K562 (cell line): Measurements from ENCODE around the gene RAB43. TPM values are rescaled to one million over a fixed set of nuclear protein-coding genes. Genes with fewer than 3 reads are reported as not detected.

Experiments used
- ATAC-seq: fragments of 200-7000 bp; cut with Tn5 transposase; 3 replicates; pipeline ENCODE4 v1.9.1; 2020; ENCODE audit warnings: moderate library complexity
- Bru-seq: library from RNA; stranded (reverse); fragments of 400-500 nt; gene quantifications from one replicate; lab custom pipeline; 2021; lab: Mats Ljungman, UMichigan
- BruChase-seq, 2 experiments: library from RNA; stranded (reverse); fragments of 400-500 nt; gene quantifications; one replicate each; lab custom pipeline; 2021; lab: Mats Ljungman, UMichigan
- BruUV-seq: library from RNA; stranded (reverse); fragments of 400-500 nt; replicated peaks from 2 replicates; lab custom pipeline; 2021; lab: Mats Ljungman, UMichigan
- CTCF ChIA-PET: fragments of 300-600 bp; formaldehyde crosslinking; extraction: SDS; loops from one replicate; lab custom pipeline; 2021; ENCODE audit warnings: low intra/inter-chr PET ratio; lab: Yijun Ruan, JAX
- POLR2A ChIA-PET: fragments of 300-600, 350-650 bp; sonication (Branson Sonifier 250); formaldehyde crosslinking; extraction: SDS; loops from one replicate; lab custom pipeline; 2021; ENCODE audit warnings: antibody characterized with exemption, inconsistent platforms; lab: Yijun Ruan, JAX
- DNase-seq, 4 experiments: peaks; one replicate each; pipeline versions ENCODE4 v3.0.0 to v3.0.0-alpha.2; 2011 to 2018; ENCODE audit warnings: low spot score in 3 of 4, mixed read lengths in 3 of 4; ENCODE audit errors: extremely low read depth in 1 of 4
- FAIRE-seq: peaks from 2 replicates; lab custom pipeline; 2011; peaks lifted over from hg19 to GRCh38; lab: Jason Lieb, UNC
- H2AFZ ChIP-seq: 2 replicates; pipeline ENCODE4 v1.6.0; 2011; ENCODE audit warnings: low read depth, low read length, control low read depth, inconsistent platforms
- H3K27ac ChIP-seq: fragments of 200-600 bp; 3 replicates; pipeline ENCODE4 v1.8.0; 2011; ENCODE audit warnings: low read depth, mild to moderate bottlenecking, control low read depth, inconsistent platforms, low read length, moderate library complexity, mixed read lengths; ENCODE audit errors: extremely low read depth
- H3K27me3 ChIP-seq, 2 experiments: fragments of 300-600 bp in 1 of 2; 2 replicates in 1 of 2; 3 replicates in 1 of 2; pipeline versions ENCODE4 v1.6.0 to v1.8.0; 2011; ENCODE audit warnings: inconsistent platforms in 2 of 2, low read length in 2 of 2, mild to moderate bottlenecking in 1 of 2, mixed read lengths in 1 of 2, moderate library complexity in 1 of 2; ENCODE audit not compliant: control insufficient read depth in 2 of 2, insufficient read depth in 2 of 2
- H3K36me3 ChIP-seq: fragments of 300-600 bp; 3 replicates; pipeline ENCODE4 v1.8.0; 2011; ENCODE audit warnings: mild to moderate bottlenecking, low read length, inconsistent platforms; ENCODE audit not compliant: control insufficient read depth, insufficient read depth
- H3K4me1 ChIP-seq, 2 experiments: fragments of 200-600 bp in 1 of 2; replicated peaks in 1 of 2; 2 replicates in 1 of 2; 3 replicates in 1 of 2; pipeline versions ENCODE4 v1.5.1 to v1.8.0; 2011; ENCODE audit warnings: inconsistent platforms in 2 of 2, low read length in 2 of 2, mild to moderate bottlenecking in 1 of 2, mixed read lengths in 1 of 2, moderate library complexity in 1 of 2; ENCODE audit not compliant: control insufficient read depth in 2 of 2, insufficient read depth in 2 of 2
- H3K4me2 ChIP-seq: 2 replicates; pipeline ENCODE4 v1.6.1; 2011; ENCODE audit warnings: low read length, control low read depth, inconsistent platforms, mixed read lengths; ENCODE audit not compliant: insufficient read depth
- H3K4me3 ChIP-seq: fragments of 200-600 bp; sonication (generic), shearing (Covaris generic); 2 replicates; pipeline ENCODE4 v1.5.1; 2016; ENCODE audit warnings: control low read depth, inconsistent platforms
- H3K79me2 ChIP-seq: fragments of 200-600 bp; 3 replicates; pipeline ENCODE4 v1.8.0; 2011; ENCODE audit warnings: low read length, inconsistent platforms; ENCODE audit not compliant: control insufficient read depth, insufficient read depth
- H3K9ac ChIP-seq, 2 experiments: 2 replicates each; pipeline versions ENCODE4 v1.6.0 to v1.6.1; 2011; ENCODE audit warnings: low read depth in 2 of 2, low read length in 2 of 2, control low read depth in 1 of 2, inconsistent platforms in 1 of 2, mild to moderate bottlenecking in 1 of 2, mixed read lengths in 1 of 2; ENCODE audit not compliant: insufficient read depth in 1 of 2
- H3K9me1 ChIP-seq: one replicate; pipeline ENCODE4 v1.6.0; 2011; ENCODE audit warnings: inconsistent platforms, mild to moderate bottlenecking, low read length, moderate library complexity; ENCODE audit not compliant: control insufficient read depth, insufficient read depth
- H3K9me3 ChIP-seq: replicated peaks from 2 replicates; pipeline ENCODE4 v1.5.1; 2011; ENCODE audit warnings: low read depth, low read length, inconsistent platforms; ENCODE audit not compliant: control insufficient read depth, insufficient read depth
- H4K20me1 ChIP-seq: replicated peaks from 2 replicates; pipeline ENCODE4 v1.6.1; 2011; ENCODE audit warnings: low read length, inconsistent platforms, mixed read lengths; ENCODE audit not compliant: control insufficient read depth, insufficient read depth
- CCNT2 ChIP-seq: IDR thresholded peaks from 2 replicates; pipeline ENCODE4 v1.6.1; 2011; ENCODE audit warnings: borderline replicate concordance, low read depth, mild to moderate bottlenecking, moderate library complexity, mixed read lengths, low read length; ENCODE audit not compliant: insufficient read length; ENCODE audit errors: extremely low read depth
- EP300 ChIP-seq: IDR thresholded peaks from 2 replicates; pipeline ENCODE4 v1.6.1; 2012; ENCODE audit warnings: low read length, improper control_type of control experiment
- HDGF ChIP-seq: fragments of 450-650 bp; IDR thresholded peaks from 2 replicates; pipeline ENCODE4 v1.6.1; 2016
- MBD2 ChIP-seq: sonication (generic); IDR thresholded peaks from 2 replicates; pipeline ENCODE4 v1.6.1; 2016; ENCODE audit warnings: low read depth, borderline replicate concordance
- POLR2AphosphoS5 ChIP-seq: IDR thresholded peaks from 2 replicates; pipeline ENCODE4 v1.6.1; 2011; ENCODE audit warnings: mild to moderate bottlenecking, low read depth, low read length, moderate library complexity; ENCODE audit not compliant: control insufficient read depth, insufficient read depth
- SP1 ChIP-seq: sonication (generic); formaldehyde crosslinking; IDR thresholded peaks from 2 replicates; pipeline ENCODE4 v1.8.1; 2022; ENCODE audit warnings: mild to moderate bottlenecking, missing genetic modification reagents
- TOE1 ChIP-seq, 2 experiments: fragments of 450-650 bp in 1 of 2; sonication (generic) in 1 of 2; formaldehyde crosslinking in 1 of 2; IDR thresholded peaks; 2 replicates each; pipeline versions ENCODE4 v1.7.1 to v1.8.0; 2016 to 2022; ENCODE audit warnings: borderline replicate concordance in 2 of 2, mild to moderate bottlenecking in 2 of 2, antibody characterized with exemption in 1 of 2, inconsistent platforms in 1 of 2, low read depth in 1 of 2, missing genetic modification reagents in 1 of 2, moderate library complexity in 1 of 2
- ZNF232 ChIP-seq: sonication (generic); formaldehyde crosslinking; IDR thresholded peaks from 2 replicates; pipeline ENCODE4 v1.8.0; 2022; ENCODE audit warnings: mild to moderate bottlenecking, missing genetic modification reagents
- WGBS: fragments of 100-300 bp; shearing (Covaris generic); methylation state at CpG from one replicate; pipeline ENCODE4 v1.1.6; 2016; ENCODE audit warnings: low coverage, mixed read lengths; ENCODE audit not compliant: insufficient coverage; ENCODE audit errors: missing lambda C conversion rate; 5-methylcytosine and 5-hydroxymethylcytosine counted together
- in situ Hi-C: fragments of 300-500 bp; cut with MboI; formaldehyde crosslinking; loops from 4 replicates; pipeline ENCODE4 v1.15.0; 2018; ENCODE audit warnings: inconsistent platforms, mixed read lengths
- intact Hi-C: fragments of 100-400 bp; cut with micrococcal nuclease; formaldehyde crosslinking; loops from 2 replicates; pipeline ENCODE4 v1.14.2; 2022
- long read RNA-seq, 3 experiments: library from polyadenylated mRNA in 2 of 3; library from RNA in 1 of 3; unstranded in 2 of 3; stranded (forward) in 1 of 3; transcript quantifications; one replicate each; pipeline ENCODE4 v2.0.0, GENCODE V29; 2019 to 2022
- polyA minus RNA-seq, 3 experiments: library from RNA; depleted of rRNA, polyadenylated mRNA; stranded (reverse); fragments of >200 nt; gene quantifications; 2 replicates each; pipeline ENCODE4 v1.2.3, GENCODE V29; 2011
- polyA plus RNA-seq, 8 experiments: library from polyadenylated mRNA; depleted of rRNA in 4 of 8; stranded (reverse) in 5 of 8; unstranded in 3 of 8; fragments of >200 nt; fragmentation: Nextera tagmentation in 2 of 8; fragmentation: Illumina TruSeq in 1 of 8; extraction: Ambion mirVana in 2 of 8; extraction: Trizol in 1 of 8; gene quantifications; 2 replicates each; pipeline versions ENCODE4 v1.2.1 to v1.2.3, GENCODE V29; 2011 to 2014; ENCODE audit warnings: inconsistent platforms in 1 of 8, missing spikeins in 1 of 8
- total RNA-seq, 7 experiments: library from RNA; depleted of rRNA in 6 of 7; stranded (reverse); fragments of >200 nt in 6 of 7; fragmentation: Illumina TruSeq in 2 of 7; extraction: Trizol in 2 of 7; gene quantifications; 2 replicates each; pipeline versions ENCODE4 v1.2.1 to v1.2.3, GENCODE V29; 2011 to 2021; ENCODE audit warnings: low replicate concordance in 1 of 7
- TF ChIP-seq, protein P1 (sequence below): fragments of 450-650 bp; conservative IDR thresholded peaks from 2 replicates; pipeline ENCODE4 v1.6.1; 2016; ENCODE audit warnings: missing genetic modification characterization, low read depth, mild to moderate bottlenecking, missing compliant biosample characterization, moderate library complexity
- TF ChIP-seq, protein P2 (sequence below): fragments of 250-450 bp; sonication (Bioruptor Pico); IDR thresholded peaks from 2 replicates; pipeline ENCODE4 v1.8.0; 2021; ENCODE audit warnings: borderline replicate concordance, mild to moderate bottlenecking, moderate library complexity; ENCODE audit not compliant: poor library complexity, severe bottlenecking
- TF ChIP-seq, protein P3 (sequence below): sonication (generic); formaldehyde crosslinking; IDR thresholded peaks from 2 replicates; pipeline ENCODE4 v1.8.0; 2022; ENCODE audit warnings: missing genetic modification reagents, mild to moderate bottlenecking, moderate library complexity, borderline replicate concordance

RAB43 gene
- total RNA-seq (2011; cell fraction: chromatin; rRNA removed; ENCODE audit: low replicate concordance): 1.8 and 11.3 TPM in 2 replicates
- total RNA-seq (2011; cell fraction: nucleolus; rRNA removed): 6.7 and 7.5 TPM in 2 replicates
- 4.0 and 6.0 TPM in 2 replicates for total RNA-seq (2011; cell fraction: nucleoplasm; rRNA removed)
- total RNA-seq (2014; rRNA removed) (3.2 and 4.1 TPM in 2 replicates), total RNA-seq (2014; rRNA removed; fragmentation: Illumina TruSeq; extraction: Trizol) (not detected in 2 replicates), total RNA-seq (2015; rRNA removed; fragmentation: Illumina TruSeq; extraction: Trizol) (0.57 and 1.1 TPM in 2 replicates), total RNA-seq (2021) (5.4 and 6.8 TPM in 2 replicates), polyA plus RNA-seq (2011; rRNA removed) (1.7 and 2.5 TPM in 2 replicates), polyA plus RNA-seq (2014; fragmentation: Illumina TruSeq; extraction: Trizol) (1.4 TPM in 1 of 2 replicates, not detected in the other), polyA plus RNA-seq (2014; fragmentation: Nextera tagmentation; extraction: Ambion mirVana) (under 1 TPM; 0.04 to 0.07 TPM), polyA plus RNA-seq (2014; rRNA removed) (2.9 and 3.8 TPM in 2 replicates), polyA minus RNA-seq (2011; rRNA and poly(A)+ RNA removed) (0.24 and 0.88 TPM in 2 replicates), Bru-seq, nascent RNA (percentile 60 among the genes with signal in this experiment), BruChase-seq, experiment 1, labeled RNA remaining after a 2-hour chase (percentile 64 among the genes with signal in this experiment), BruChase-seq, experiment 2, labeled RNA remaining after a 6-hour chase (percentile 67 among the genes with signal in this experiment)
- polyA plus RNA-seq (2011; cell fraction: cytosol; rRNA removed): 2.9 and 5.1 TPM in 2 replicates
- polyA plus RNA-seq (2011; cell fraction: nucleus; rRNA removed): 9.6 and 11.4 TPM in 2 replicates
- 2.9 and 15.6 TPM in 2 replicates for polyA plus RNA-seq (2012)
- 1.5 and 2.3 TPM in 2 replicates for polyA minus RNA-seq (2011; cell fraction: cytosol; rRNA and poly(A)+ RNA removed)
- 2.8 and 3.2 TPM in 2 replicates for polyA minus RNA-seq (2011; cell fraction: nucleus; rRNA and poly(A)+ RNA removed)
- long read RNA-seq, experiment 1, full-length matches to known transcripts: 5 of 6 reads
- long read RNA-seq, experiment 1, partial matches to known transcripts: 0 of 6 reads
- long read RNA-seq, experiment 1, other reads (novel, unspliced or antisense): 1 of 6 reads
- long read RNA-seq, experiment 2, full-length matches to known transcripts: 3 of 5 reads
- long read RNA-seq, experiment 2, partial matches to known transcripts: 0 of 5 reads
- long read RNA-seq, experiment 2, other reads (novel, unspliced or antisense): 2 of 5 reads
- long read RNA-seq, experiment 3: 0 reads

DNA sequence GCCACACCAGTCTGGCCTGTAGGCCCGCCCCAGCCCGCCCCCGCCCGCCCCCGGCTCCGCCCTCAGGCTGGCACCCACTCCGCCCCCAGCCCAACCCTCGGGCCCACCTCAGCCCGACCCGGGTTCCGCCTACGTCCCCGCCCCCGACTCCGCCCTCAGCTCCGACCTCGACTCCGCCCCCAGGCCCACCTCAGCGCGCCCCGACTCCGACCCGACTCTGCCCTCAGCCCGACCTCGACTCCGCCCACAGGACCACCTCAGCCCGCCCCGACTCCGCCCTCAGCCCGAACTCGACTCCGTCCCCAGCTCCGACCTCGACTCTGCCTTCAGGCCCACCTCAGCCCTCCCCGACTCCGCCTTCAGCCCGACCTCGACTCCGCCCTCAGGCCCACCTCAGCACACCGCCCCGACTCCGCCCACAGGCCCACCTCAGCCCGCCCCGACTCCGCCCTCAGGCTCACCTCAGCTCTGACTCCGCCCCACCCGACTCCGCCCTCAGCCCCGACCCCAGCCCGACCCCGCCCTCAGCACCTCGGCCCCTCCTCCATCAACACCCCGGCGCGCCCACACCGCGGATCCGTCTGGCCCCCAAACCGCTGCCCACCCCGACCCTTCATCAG, at the start of gene RAB43:
RAB43 (minus strand) TSS at position 13 of the 620 bp plus-strand sequence. CDS start 315 bp downstream, outside the sequence.
- Histone ChIP-seq H4K20me1 (no peaks in the 10 kb centered on the region), H3K4me2 (peak within 1 kb of the TSS; percentile 87), H3K9ac (peak within 1 kb of the TSS; percentile 68 to 94), H3K27me3 (no peaks in the 10 kb centered on the region), H3K79me2 (peaks cover 15% of the 10 kb centered on the region; the same call in 2 of the 3 replicates), H2AFZ (peak within 1 kb of the TSS; percentile 87), H3K9me3 (no peaks in the 10 kb centered on the region), H3K27ac (peak within 1 kb of the TSS; percentile 75), H3K4me3 (peak within 1 kb of the TSS; percentile 58), H3K4me1 (peaks cover 15 to 30% of the 10 kb centered on the region in 2 experiments; a peak in 4 of 5 replicates), H3K36me3 (no peaks in the 10 kb centered on the region), H3K9me1 (no peaks in the 10 kb centered on the region)
- ATAC-seq: peak; percentile 86
- DNase-seq: peak; percentile 83 to 97 (median 95)
- CTCF ChIA-PET: no interaction called here
- intact Hi-C loops (no loop called here), in situ Hi-C loops (no loop called here)
- 4% methylated on average over 7 of the region's 60 CpGs for WGBS
- no peak for FAIRE-seq
- BruUV-seq: no TSS peak
- POLR2A ChIA-PET: interaction anchor here (0.7 to 2.1 kb wide), 5 partner anchors 9 to 56 kb away, joined by 3 to 10 read pairs (median 4); no protein-coding TSS in a partner anchor
- TF ChIP-seq HDGF (peak; percentile 92; the same call in 1 of the 2 replicates), ZNF232 (CRISPR knock-in tag) (no peak), POLR2AphosphoS5 (0 out of 2 replicates have a peak, but pooled peaks have one; percentile 7), CCNT2 (peak; percentile 12), EP300 (no peak), MBD2 (peak; percentile 32; the same call in 1 of the 2 replicates), SP1 (CRISPR knock-in tag) (peak; percentile 71), TOE1 (IDR thresholded peaks at IDR 0.05; ENCODE audit: borderline replicate concordance) (no peak), TOE1 (CRISPR knock-in tag; IDR thresholded peaks at IDR 0.05; ENCODE audit: borderline replicate concordance, low read depth) (0 out of 2 replicates have a peak, but pooled peaks have one; percentile 32)
- TF ChIP-seq, protein P1, sequence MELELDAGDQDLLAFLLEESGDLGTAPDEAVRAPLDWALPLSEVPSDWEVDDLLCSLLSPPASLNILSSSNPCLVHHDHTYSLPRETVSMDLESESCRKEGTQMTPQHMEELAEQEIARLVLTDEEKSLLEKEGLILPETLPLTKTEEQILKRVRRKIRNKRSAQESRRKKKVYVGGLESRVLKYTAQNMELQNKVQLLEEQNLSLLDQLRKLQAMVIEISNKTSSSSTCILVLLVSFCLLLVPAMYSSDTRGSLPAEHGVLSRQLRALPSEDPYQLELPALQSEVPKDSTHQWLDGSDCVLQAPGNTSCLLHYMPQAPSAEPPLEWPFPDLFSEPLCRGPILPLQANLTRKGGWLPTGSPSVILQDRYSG (tag): no peak
- TF ChIP-seq, protein P2, sequence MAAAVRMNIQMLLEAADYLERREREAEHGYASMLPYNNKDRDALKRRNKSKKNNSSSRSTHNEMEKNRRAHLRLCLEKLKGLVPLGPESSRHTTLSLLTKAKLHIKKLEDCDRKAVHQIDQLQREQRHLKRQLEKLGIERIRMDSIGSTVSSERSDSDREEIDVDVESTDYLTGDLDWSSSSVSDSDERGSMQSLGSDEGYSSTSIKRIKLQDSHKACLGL (CRISPR knock-in tag): no peak
- TF ChIP-seq, protein P3, sequence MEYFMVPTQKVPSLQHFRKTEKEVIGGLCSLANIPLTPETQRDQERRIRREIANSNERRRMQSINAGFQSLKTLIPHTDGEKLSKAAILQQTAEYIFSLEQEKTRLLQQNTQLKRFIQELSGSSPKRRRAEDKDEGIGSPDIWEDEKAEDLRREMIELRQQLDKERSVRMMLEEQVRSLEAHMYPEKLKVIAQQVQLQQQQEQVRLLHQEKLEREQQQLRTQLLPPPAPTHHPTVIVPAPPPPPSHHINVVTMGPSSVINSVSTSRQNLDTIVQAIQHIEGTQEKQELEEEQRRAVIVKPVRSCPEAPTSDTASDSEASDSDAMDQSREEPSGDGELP: peak; percentile 15; the same call in 1 of the 2 replicates
